Panc1 (cell line): ENCODE measurements around the gene DCD. TPM values are rescaled to one million over a fixed set of nuclear protein-coding genes. Genes with fewer than 3 reads are reported as not detected.
"Not testable (repeated sequence)": the region's sequence is repeated elsewhere in the genome, so short reads cannot be mapped to it uniquely, and the experiment has no call there.

Source experiments
- ATAC-seq: fragments of 200-7000 bp; cut with Tn5 transposase; 2 replicates; pipeline ENCODE4 v1.9.1; 2020; ENCODE audit warnings: mild to moderate bottlenecking, moderate library complexity
- BruUV-seq: library from RNA; stranded (reverse); fragments of 400-500 nt; replicated peaks from 2 replicates; lab custom pipeline; 2021; lab: Mats Ljungman, UMichigan
- CTCF ChIA-PET: fragments of 300-600 bp; sonication (Branson Sonifier 250); formaldehyde crosslinking; loops from one replicate; lab custom pipeline; 2022; ENCODE audit warnings: antibody characterized with exemption; lab: Charles Lee
- POLR2A ChIA-PET: fragments of 300-600 bp; sonication (Branson Sonifier 250); formaldehyde crosslinking; loops from one replicate; lab custom pipeline; 2022; ENCODE audit warnings: antibody characterized with exemption; lab: Charles Lee
- DNase-seq: peaks from one replicate; pipeline ENCODE4 v3.0.0-alpha.2; 2010; ENCODE audit warnings: low read depth, low spot score
- H3K27ac ChIP-seq: 2 replicates; pipeline ENCODE4 v1.5.1; 2011; ENCODE audit warnings: mild to moderate bottlenecking, low read length, inconsistent platforms
- H3K27me3 ChIP-seq: fragments of 200-500 bp; sonication (Bioruptor generic); 2 replicates; pipeline ENCODE4 v1.6.0; 2014; ENCODE audit warnings: low read length, inconsistent platforms; ENCODE audit not compliant: control insufficient read depth, insufficient read depth
- H3K36me3 ChIP-seq: fragments of 200-500 bp; sonication (Bioruptor generic); 2 replicates; pipeline ENCODE4 v1.5.1; 2014; ENCODE audit warnings: inconsistent platforms, mild to moderate bottlenecking, low read length, moderate library complexity; ENCODE audit not compliant: control insufficient read depth, insufficient read depth
- H3K4me1 ChIP-seq: 2 replicates; pipeline ENCODE4 v1.5.1; 2011; ENCODE audit warnings: inconsistent platforms, mild to moderate bottlenecking, low read length, moderate library complexity; ENCODE audit not compliant: control insufficient read depth, insufficient read depth
- H3K4me3 ChIP-seq, 2 experiments: 2 replicates each; pipeline ENCODE4 v1.5.1; 2011 to 2012; ENCODE audit warnings: low read depth in 2 of 2, low read length in 2 of 2, mild to moderate bottlenecking in 2 of 2, inconsistent platforms in 1 of 2, moderate library complexity in 1 of 2
- H3K9me3 ChIP-seq: fragments of 200-500 bp; sonication (Bioruptor generic); 2 replicates; pipeline ENCODE4 v1.5.1; 2014; ENCODE audit warnings: low read depth, mild to moderate bottlenecking, inconsistent platforms, low read length, moderate library complexity; ENCODE audit not compliant: control insufficient read depth, insufficient read depth
- POLR2AphosphoS5 ChIP-seq: IDR thresholded peaks from 2 replicates; pipeline ENCODE4 v1.6.1; 2012; ENCODE audit warnings: mild to moderate bottlenecking, low read depth, low read length, moderate library complexity
- SIN3A ChIP-seq: IDR thresholded peaks from 2 replicates; pipeline ENCODE4 v1.6.1; 2012; ENCODE audit warnings: low read depth, mild to moderate bottlenecking, low read length, moderate library complexity, borderline replicate concordance; ENCODE audit not compliant: insufficient read depth
- TCF7L2 ChIP-seq: IDR thresholded peaks from 2 replicates; pipeline ENCODE4 v1.6.1; 2011; ENCODE audit warnings: mild to moderate bottlenecking, low read depth, low read length, inconsistent platforms
- in situ Hi-C: cut with HindIII; loops from 2 replicates; pipeline ENCODE4 v1.10.0; 2016; ENCODE audit warnings: low sequenced_read_pairs, low pct_unique_long_range_greater_than_20kb
- intact Hi-C: fragments of 100-400 bp; cut with micrococcal nuclease; formaldehyde crosslinking; loops from one replicate; pipeline ENCODE4 v1.10.0; 2022; ENCODE audit not compliant: unreplicated experiment
- total RNA-seq: library from RNA; stranded (reverse); gene quantifications from one replicate; pipeline ENCODE4 v1.2.1, GENCODE V29; 2021; ENCODE audit not compliant: unreplicated experiment
- TF ChIP-seq, protein P1 (sequence below), 2 experiments: IDR thresholded peaks; 2 replicates each; pipeline ENCODE4 v1.6.1; 2011 to 2012; ENCODE audit warnings: low read depth in 2 of 2, control low read depth in 1 of 2, low read length in 1 of 2, mild to moderate bottlenecking in 1 of 2, moderate library complexity in 1 of 2; ENCODE audit not compliant: insufficient read depth in 1 of 2
- TF ChIP-seq, protein P2 (sequence below): fragments of 450-650 bp; IDR thresholded peaks from 2 replicates; pipeline ENCODE4 v1.5.1; 2017; ENCODE audit warnings: mild to moderate bottlenecking

Gene DCD
- total RNA-seq, 1 experiment from 2014 or later: not detected

DNA sequence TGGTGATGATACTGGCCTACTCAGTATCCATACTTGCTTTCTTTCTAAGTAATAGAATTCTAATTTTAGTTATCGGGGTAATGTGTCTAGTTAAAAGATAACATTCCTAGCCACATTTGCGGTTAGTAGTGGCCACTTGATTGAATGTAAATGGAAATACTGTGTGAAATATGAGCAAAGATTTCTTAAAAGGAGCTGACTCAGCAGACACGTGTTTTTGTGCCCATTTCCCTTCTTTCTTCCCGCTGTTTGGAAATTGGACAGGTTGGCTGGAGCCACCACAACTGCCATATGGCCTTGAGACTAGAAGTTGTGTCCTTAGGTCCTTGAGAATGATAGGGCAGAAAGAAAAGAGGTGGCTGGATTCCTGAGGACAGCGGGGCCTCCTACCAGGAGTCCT, 19.8 kb upstream of the DCD start:
- TF ChIP-seq POLR2AphosphoS5: no peak
- TF ChIP-seq, protein P1, sequence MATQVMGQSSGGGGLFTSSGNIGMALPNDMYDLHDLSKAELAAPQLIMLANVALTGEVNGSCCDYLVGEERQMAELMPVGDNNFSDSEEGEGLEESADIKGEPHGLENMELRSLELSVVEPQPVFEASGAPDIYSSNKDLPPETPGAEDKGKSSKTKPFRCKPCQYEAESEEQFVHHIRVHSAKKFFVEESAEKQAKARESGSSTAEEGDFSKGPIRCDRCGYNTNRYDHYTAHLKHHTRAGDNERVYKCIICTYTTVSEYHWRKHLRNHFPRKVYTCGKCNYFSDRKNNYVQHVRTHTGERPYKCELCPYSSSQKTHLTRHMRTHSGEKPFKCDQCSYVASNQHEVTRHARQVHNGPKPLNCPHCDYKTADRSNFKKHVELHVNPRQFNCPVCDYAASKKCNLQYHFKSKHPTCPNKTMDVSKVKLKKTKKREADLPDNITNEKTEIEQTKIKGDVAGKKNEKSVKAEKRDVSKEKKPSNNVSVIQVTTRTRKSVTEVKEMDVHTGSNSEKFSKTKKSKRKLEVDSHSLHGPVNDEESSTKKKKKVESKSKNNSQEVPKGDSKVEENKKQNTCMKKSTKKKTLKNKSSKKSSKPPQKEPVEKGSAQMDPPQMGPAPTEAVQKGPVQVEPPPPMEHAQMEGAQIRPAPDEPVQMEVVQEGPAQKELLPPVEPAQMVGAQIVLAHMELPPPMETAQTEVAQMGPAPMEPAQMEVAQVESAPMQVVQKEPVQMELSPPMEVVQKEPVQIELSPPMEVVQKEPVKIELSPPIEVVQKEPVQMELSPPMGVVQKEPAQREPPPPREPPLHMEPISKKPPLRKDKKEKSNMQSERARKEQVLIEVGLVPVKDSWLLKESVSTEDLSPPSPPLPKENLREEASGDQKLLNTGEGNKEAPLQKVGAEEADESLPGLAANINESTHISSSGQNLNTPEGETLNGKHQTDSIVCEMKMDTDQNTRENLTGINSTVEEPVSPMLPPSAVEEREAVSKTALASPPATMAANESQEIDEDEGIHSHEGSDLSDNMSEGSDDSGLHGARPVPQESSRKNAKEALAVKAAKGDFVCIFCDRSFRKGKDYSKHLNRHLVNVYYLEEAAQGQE (IDR thresholded peaks at IDR 0.05; ENCODE audit: insufficient read depth in 1 of 2, low read depth in 2 of 2, low read length in 1 of 2): no peak
- no peak for TF ChIP-seq SIN3A
- TF ChIP-seq TCF7L2: no peak
- TF ChIP-seq, protein P2, sequence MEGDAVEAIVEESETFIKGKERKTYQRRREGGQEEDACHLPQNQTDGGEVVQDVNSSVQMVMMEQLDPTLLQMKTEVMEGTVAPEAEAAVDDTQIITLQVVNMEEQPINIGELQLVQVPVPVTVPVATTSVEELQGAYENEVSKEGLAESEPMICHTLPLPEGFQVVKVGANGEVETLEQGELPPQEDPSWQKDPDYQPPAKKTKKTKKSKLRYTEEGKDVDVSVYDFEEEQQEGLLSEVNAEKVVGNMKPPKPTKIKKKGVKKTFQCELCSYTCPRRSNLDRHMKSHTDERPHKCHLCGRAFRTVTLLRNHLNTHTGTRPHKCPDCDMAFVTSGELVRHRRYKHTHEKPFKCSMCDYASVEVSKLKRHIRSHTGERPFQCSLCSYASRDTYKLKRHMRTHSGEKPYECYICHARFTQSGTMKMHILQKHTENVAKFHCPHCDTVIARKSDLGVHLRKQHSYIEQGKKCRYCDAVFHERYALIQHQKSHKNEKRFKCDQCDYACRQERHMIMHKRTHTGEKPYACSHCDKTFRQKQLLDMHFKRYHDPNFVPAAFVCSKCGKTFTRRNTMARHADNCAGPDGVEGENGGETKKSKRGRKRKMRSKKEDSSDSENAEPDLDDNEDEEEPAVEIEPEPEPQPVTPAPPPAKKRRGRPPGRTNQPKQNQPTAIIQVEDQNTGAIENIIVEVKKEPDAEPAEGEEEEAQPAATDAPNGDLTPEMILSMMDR: no peak
- no peak overlapping the region for H3K27ac ChIP-seq
- POLR2A ChIA-PET: no interaction called here
- no peaks in the 10 kb centered on the region for H3K36me3 ChIP-seq
- BruUV-seq: no TSS peak
- H3K4me3 ChIP-seq: no peak overlapping the region
- CTCF ChIA-PET: no interaction called here
- intact Hi-C loops (no loop called here), in situ Hi-C loops (no loop called here)
- H3K27me3 ChIP-seq: peaks cover 12% of the 10 kb centered on the region
- DNase-seq (no peak), ATAC-seq (no peak)
- no peaks in the 10 kb centered on the region for H3K4me1 ChIP-seq
- H3K9me3 ChIP-seq: no peaks in the 10 kb centered on the region

DNA sequence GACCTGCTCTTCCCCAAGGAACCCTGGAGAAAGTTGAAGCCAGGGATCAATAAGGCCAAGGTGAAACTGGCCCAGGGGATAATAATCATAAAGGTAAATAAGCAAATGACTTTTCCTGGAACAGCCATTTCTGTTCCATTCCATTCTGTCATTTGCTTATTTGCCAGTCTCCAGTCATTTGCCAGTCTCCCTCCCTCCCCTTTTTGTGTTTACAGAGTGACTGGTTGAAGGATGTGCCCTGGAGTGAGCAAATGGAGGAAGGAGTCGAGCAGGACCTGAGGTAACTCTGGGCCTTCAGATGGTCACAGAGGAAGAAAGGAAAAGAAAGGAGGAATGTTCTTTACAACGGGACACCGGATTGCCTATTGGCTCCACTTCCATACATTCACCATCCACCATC, 17.8 kb upstream of the DCD start:
- no peak for DNase-seq
- no peak overlapping the region for H3K4me3 ChIP-seq
- BruUV-seq: no TSS peak
- peaks cover 4% of the 10 kb centered on the region; the same call in 1 of the 2 replicates for H3K27me3 ChIP-seq
- no peaks in the 10 kb centered on the region for H3K4me1 ChIP-seq
- ChIA-PET CTCF (no interaction called here), POLR2A (no interaction called here)
- intact Hi-C loops: no loop called here
- H3K9me3 ChIP-seq: no peaks in the 10 kb centered on the region
- no peaks in the 10 kb centered on the region for H3K36me3 ChIP-seq
- no peak overlapping the region for H3K27ac ChIP-seq
- TF ChIP-seq, protein P1 (IDR thresholded peaks at IDR 0.05; ENCODE audit: insufficient read depth in 1 of 2, low read depth in 2 of 2, low read length in 1 of 2): no peak
- TF ChIP-seq POLR2AphosphoS5 (no peak), SIN3A (no peak), TCF7L2 (no peak)
- TF ChIP-seq, protein P2: no peak
- in situ Hi-C loops: no loop called here
- ATAC-seq: no peak

DNA sequence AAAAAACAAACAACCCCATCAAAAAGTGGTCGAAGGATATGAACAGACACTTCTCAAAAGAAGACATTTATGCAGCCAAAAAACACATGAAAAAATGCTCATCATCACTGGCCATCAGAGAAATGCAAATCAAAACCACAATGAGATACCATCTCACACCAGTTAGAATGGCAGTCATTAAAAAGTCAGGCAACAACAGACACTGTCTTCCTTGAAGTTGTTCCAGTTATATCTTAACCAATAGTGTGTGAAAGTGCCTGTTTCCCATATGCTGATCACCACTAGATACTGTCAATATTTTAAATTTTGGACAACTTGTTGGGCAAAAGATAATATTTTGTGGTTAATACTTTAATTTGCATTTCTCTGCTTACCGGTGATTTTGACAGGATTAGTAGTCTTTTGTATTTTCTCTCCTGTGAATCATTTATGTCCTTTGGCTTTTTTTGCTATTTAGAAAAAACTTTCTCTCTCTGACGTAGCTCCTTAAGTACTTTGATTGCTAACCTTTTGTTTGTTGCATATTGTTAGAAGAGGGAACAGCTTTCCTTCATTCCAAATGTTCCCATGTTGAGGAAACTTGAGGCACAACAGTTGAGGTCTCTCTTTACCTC, 17.0 kb upstream of the DCD start:
- H3K4me3 ChIP-seq, H3K9me3 ChIP-seq, POLR2A ChIA-PET, H3K4me1 ChIP-seq, DNase-seq, H3K36me3 ChIP-seq, BruUV-seq, in situ Hi-C loops, intact Hi-C loops, H3K27ac ChIP-seq, H3K27me3 ChIP-seq, ATAC-seq, CTCF ChIA-PET: not testable (repeated sequence)
